ENCODE results near the gene DUS4L. TPM values are rescaled to one million over a fixed set of nuclear protein-coding genes. Genes with fewer than 3 reads are reported as not detected.

DUS4L gene
- total and polyA plus RNA-seq, 2 donors (not counting 3 experiments of a cell fraction or from before 2014, with no cell fraction given), result 2.5 to 9.6 TPM

DNA sequence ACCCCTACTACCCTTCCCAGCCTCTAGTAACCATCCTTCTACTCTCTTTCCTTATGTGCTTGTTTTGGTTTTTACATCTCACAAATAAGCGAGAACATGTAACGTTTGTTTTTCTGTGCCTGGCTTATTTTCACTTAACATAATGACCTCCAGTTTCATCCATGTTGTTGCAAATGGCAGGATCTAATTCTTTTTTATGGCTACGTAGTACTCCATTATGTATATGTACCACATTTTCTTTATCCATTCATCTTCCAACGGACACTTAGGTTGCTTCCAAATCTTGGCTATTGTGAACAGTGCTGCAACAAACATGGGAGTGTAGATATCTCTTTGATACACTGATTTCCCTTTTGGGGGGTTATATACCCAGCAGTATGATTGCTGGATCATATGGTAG lies 63.2 kb downstream of the DUS4L start:
- no peaks in the 10 kb centered on the region for H3K79me2 ChIP-seq (ENCODE audit: control insufficient read depth, insufficient read depth, low read length)
- CTCF ChIA-PET, result no interaction called here
- no peaks in the 10 kb centered on the region for H3K9me3 ChIP-seq (replicated peaks; ENCODE audit: control insufficient read depth, insufficient read depth, low read length)
- DNase-seq (ENCODE audit: low read depth, low spot score) (no peak), FAIRE-seq (no peak)
- no peaks in the 10 kb centered on the region for H3K9me1 ChIP-seq (replicated peaks; ENCODE audit: control insufficient read depth, extremely low read depth, insufficient read depth, low read length)
- no peak overlapping the region for H3K4me2 ChIP-seq (ENCODE audit: insufficient read depth, low read length)
- POLR2A ChIA-PET, result no interaction called here
- TF ChIP-seq POLR2A (IDR thresholded peaks at IDR 0.05; ENCODE audit: low read depth, low read length), result no peak
- TF ChIP-seq, protein P1, sequence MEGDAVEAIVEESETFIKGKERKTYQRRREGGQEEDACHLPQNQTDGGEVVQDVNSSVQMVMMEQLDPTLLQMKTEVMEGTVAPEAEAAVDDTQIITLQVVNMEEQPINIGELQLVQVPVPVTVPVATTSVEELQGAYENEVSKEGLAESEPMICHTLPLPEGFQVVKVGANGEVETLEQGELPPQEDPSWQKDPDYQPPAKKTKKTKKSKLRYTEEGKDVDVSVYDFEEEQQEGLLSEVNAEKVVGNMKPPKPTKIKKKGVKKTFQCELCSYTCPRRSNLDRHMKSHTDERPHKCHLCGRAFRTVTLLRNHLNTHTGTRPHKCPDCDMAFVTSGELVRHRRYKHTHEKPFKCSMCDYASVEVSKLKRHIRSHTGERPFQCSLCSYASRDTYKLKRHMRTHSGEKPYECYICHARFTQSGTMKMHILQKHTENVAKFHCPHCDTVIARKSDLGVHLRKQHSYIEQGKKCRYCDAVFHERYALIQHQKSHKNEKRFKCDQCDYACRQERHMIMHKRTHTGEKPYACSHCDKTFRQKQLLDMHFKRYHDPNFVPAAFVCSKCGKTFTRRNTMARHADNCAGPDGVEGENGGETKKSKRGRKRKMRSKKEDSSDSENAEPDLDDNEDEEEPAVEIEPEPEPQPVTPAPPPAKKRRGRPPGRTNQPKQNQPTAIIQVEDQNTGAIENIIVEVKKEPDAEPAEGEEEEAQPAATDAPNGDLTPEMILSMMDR (IDR thresholded peaks at IDR 0.05; ENCODE audit: extremely low read depth in 1 of 2, insufficient read depth in 1 of 2, low read depth in 1 of 2, low read length in 2 of 2), result no peak
- no peak for TF ChIP-seq JUN (IDR thresholded peaks at IDR 0.05; ENCODE audit: borderline replicate concordance, insufficient read depth, insufficient read length, low read depth)
- peaks cover 0 to 4% of the 10 kb centered on the region in 2 experiments for H3K36me3 ChIP-seq (ENCODE audit: control insufficient read depth in 2 of 2, extremely low read depth in 1 of 2, insufficient read depth in 2 of 2, low read length in 2 of 2)
- H3K4me1 ChIP-seq (ENCODE audit: control insufficient read depth, extremely low read depth, insufficient read depth, low read length), result peaks cover 9% of the 10 kb centered on the region
- dilution Hi-C loops (cut with MboI; ENCODE audit: extremely low pct_ligation_motif_present, low sequenced_read_pairs) (no loop called here), intact Hi-C loops (cut with micrococcal nuclease) (no loop called here)
- no peaks in the 10 kb centered on the region for H4K20me1 ChIP-seq (replicated peaks; ENCODE audit: control insufficient read depth, extremely low read depth, insufficient read depth, low read length)
- H3K27ac ChIP-seq (ENCODE audit: insufficient read depth, low read depth, low read length), result no peak overlapping the region
- H3K9ac ChIP-seq (replicated peaks; ENCODE audit: extremely low read depth, insufficient read depth, low read length), result no peak overlapping the region
- no peak overlapping the region for H2AFZ ChIP-seq (ENCODE audit: low read depth, low read length)
- no peaks in the 10 kb centered on the region for H3K27me3 ChIP-seq (ENCODE audit: control insufficient read depth in 2 of 2, insufficient read depth in 2 of 2, low read length in 2 of 2)
- no TSS peak for BruUV-seq (replicated peaks)
- H3K4me3 ChIP-seq (replicated peaks in 1 of 3; ENCODE audit: insufficient read depth in 1 of 3, low read depth in 1 of 3, low read length in 3 of 3), result no peak overlapping the region

Small RNAs within 50 kb of the gene (small RNA-seq; reads per million reads assigned to genes)
- not detected for gene RF01233 (ENCODE audit: insufficient read depth, insufficient read length, low read depth, low replicate concordance)

Other genes with a start within 250 kb of the DUS4L start
- not detected in 2 replicates for gene GPR22, start 93.9 kb upstream of the DUS4L start, total RNA-seq
- not detected in 2 replicates for gene GPR22, start 93.9 kb upstream of the DUS4L start, polyA plus RNA-seq
- gene COG5, start 51 bp upstream of the DUS4L start, total RNA-seq, result 42.4 and 45.3 TPM in 2 replicates
- gene COG5, start 51 bp upstream of the DUS4L start, polyA plus RNA-seq, result 18.0 and 18.8 TPM in 2 replicates
- gene BCAP29, start 16.3 kb downstream of the DUS4L start, total RNA-seq, result 162 and 175 TPM in 2 replicates
- gene BCAP29, start 16.3 kb downstream of the DUS4L start, polyA plus RNA-seq, result 53.1 and 122 TPM in 2 replicates
- gene SLC26A4, start 96.9 kb downstream of the DUS4L start, total RNA-seq, result 0.77 and 1.3 TPM in 2 replicates
- gene SLC26A4, start 96.9 kb downstream of the DUS4L start, polyA plus RNA-seq, result 0.49 and 0.79 TPM in 2 replicates
- 30.6 and 31.1 TPM in 2 replicates for gene CBLL1, start 180.2 kb downstream of the DUS4L start, total RNA-seq
- 23.1 and 23.8 TPM in 2 replicates for gene CBLL1, start 180.2 kb downstream of the DUS4L start, polyA plus RNA-seq
- gene SLC26A3, start 239.3 kb downstream of the DUS4L start, total RNA-seq, result not detected in 2 replicates
- gene SLC26A3, start 239.3 kb downstream of the DUS4L start, polyA plus RNA-seq, result not detected in 2 replicates

Measured in endothelial cell of umbilical vein (primary cell).